ENCODE data around the gene RPH3AL.

DNA sequence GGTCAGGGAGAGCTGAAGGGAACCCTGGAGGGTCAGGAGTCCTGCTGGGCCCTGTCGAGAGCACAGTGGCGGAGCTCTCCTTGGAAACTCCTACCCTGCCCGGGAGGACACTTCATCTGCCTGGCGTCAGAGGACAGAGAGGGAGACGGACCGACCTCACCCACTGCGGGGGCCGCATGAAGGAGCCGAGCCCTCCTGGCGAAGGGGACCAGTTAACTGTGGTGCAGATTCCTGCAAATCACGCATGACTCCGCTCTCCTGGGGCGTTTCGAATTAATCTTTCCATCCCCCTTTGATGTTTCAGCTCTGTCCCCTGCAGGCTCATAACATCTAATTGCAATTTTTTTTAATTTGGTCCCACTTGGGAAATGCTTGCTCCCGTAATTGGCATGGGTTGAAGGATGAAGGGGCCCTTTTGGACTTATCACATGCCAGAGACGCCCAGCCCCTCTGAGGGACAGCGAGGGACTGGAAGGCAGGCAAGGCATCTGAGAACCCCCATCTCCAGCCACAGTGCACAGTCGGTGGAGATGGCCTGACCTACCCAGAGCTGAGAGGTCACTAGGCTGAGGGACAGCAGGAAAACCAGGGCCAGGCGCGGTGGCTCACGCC is 26.5 kb downstream of the RPH3AL start:
- TF ChIP-seq, protein P1, sequence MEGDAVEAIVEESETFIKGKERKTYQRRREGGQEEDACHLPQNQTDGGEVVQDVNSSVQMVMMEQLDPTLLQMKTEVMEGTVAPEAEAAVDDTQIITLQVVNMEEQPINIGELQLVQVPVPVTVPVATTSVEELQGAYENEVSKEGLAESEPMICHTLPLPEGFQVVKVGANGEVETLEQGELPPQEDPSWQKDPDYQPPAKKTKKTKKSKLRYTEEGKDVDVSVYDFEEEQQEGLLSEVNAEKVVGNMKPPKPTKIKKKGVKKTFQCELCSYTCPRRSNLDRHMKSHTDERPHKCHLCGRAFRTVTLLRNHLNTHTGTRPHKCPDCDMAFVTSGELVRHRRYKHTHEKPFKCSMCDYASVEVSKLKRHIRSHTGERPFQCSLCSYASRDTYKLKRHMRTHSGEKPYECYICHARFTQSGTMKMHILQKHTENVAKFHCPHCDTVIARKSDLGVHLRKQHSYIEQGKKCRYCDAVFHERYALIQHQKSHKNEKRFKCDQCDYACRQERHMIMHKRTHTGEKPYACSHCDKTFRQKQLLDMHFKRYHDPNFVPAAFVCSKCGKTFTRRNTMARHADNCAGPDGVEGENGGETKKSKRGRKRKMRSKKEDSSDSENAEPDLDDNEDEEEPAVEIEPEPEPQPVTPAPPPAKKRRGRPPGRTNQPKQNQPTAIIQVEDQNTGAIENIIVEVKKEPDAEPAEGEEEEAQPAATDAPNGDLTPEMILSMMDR (IDR thresholded peaks at IDR 0.05 in 4 of 5, conservative IDR thresholded peaks at IDR 0.05 in 1 of 5) = no peak
- no peak for TF ChIP-seq POLR2A (IDR thresholded peaks at IDR 0.05)

All from gastrocnemius medialis (tissue), 4 donors.